Astrocyte of the cerebellum (primary cell): Measurements from ENCODE around the gene RETSAT.
A peak's percentile ranks its signal among the peaks of the same experiment; 100 is the strongest.
"Not testable (repeated sequence)": the region's sequence is repeated elsewhere in the genome, so short reads cannot be mapped to it uniquely, and the experiment has no call there.

Source experiments
- DNase-seq: peaks from one replicate; pipeline ENCODE4 v3.0.0-alpha.2; 2011; ENCODE audit warnings: low read depth
- H3K4me3 ChIP-seq: 2 replicates; pipeline ENCODE4 v1.5.1; 2011; ENCODE audit warnings: mild to moderate bottlenecking, low read depth, low read length, moderate library complexity
- CTCF ChIP-seq: IDR thresholded peaks from 2 replicates; pipeline ENCODE4 v1.5.1; 2012; ENCODE audit warnings: low read length, low read depth, moderate library complexity, mild to moderate bottlenecking; ENCODE audit errors: missing control alignments
- in situ Hi-C: cut with HindIII; loops from 2 replicates; pipeline ENCODE4 v1.10.0; 2017; ENCODE audit warnings: low sequenced_read_pairs

The RETSAT gene

GRCh38 chr2:85393836-85394235 is 39.5 kb upstream of the RETSAT start:
- H3K4me3 ChIP-seq = no peak overlapping the region
- DNase-seq = no peak
- no peak for TF ChIP-seq CTCF
- in situ Hi-C loops = no loop called here

GRCh38 chr2:85390941-85391669 is 36.8 kb upstream of the RETSAT start:
- in situ Hi-C loops = no loop called here
- DNase-seq = no peak
- TF ChIP-seq CTCF = peak; percentile 77
- no peak overlapping the region for H3K4me3 ChIP-seq

GRCh38 chr2:85388878-85389538 is 34.7 kb upstream of the RETSAT start:
- TF ChIP-seq CTCF = no peak
- no peak overlapping the region for H3K4me3 ChIP-seq
- no peak for DNase-seq
- in situ Hi-C loops = no loop called here

- in situ Hi-C loops = no loop called here
- DNase-seq = no peak
These were observed 33.4 kb upstream of the RETSAT start for GRCh38 chr2:85387754-85388153.

GRCh38 chr2:85385746-85386145 is 31.4 kb upstream of the RETSAT start:
- no peak for TF ChIP-seq CTCF
- DNase-seq = no peak
- in situ Hi-C loops = no loop called here
- no peak overlapping the region for H3K4me3 ChIP-seq

More at GRCh38 chr2:85387754-85388153, 33.4 kb upstream of the RETSAT start:
- no peak for TF ChIP-seq CTCF
- no peak overlapping the region for H3K4me3 ChIP-seq

GRCh38 chr2:85383850-85384249 is 29.5 kb upstream of the RETSAT start:
- no peak for DNase-seq
- no peak for TF ChIP-seq CTCF
- H3K4me3 ChIP-seq = no peak overlapping the region
- in situ Hi-C loops = no loop called here

- in situ Hi-C loops, DNase-seq, H3K4me3 ChIP-seq: not testable (repeated sequence)
These were observed 28.8 kb upstream of the RETSAT start for GRCh38 chr2:85383151-85383550.
